Endodermal cell (in vitro differentiated cells): ENCODE results near the gene UHRF1. TPM values are rescaled to one million over a fixed set of nuclear protein-coding genes. Genes with fewer than 3 reads are reported as not detected.
A peak's percentile ranks its signal among the peaks of the same experiment; 100 is the strongest.

Experiments
- DNase-seq: peaks from one replicate; pipeline ENCODE4 v3.0.0-alpha.2; 2017
- H3K27ac ChIP-seq: 2 replicates; pipeline ENCODE4 v1.5.1; 2013; ENCODE audit warnings: mild to moderate bottlenecking, low read depth, low read length, moderate library complexity
- H3K27me3 ChIP-seq: 2 replicates; pipeline ENCODE4 v1.6.1; 2013; ENCODE audit warnings: mild to moderate bottlenecking, low read length, moderate library complexity; ENCODE audit not compliant: insufficient read depth, control insufficient read depth, poor library complexity, severe bottlenecking
- H3K36me3 ChIP-seq: 2 replicates; pipeline ENCODE4 v1.7.0; 2013; ENCODE audit warnings: mild to moderate bottlenecking, low read length, moderate library complexity; ENCODE audit not compliant: control insufficient read depth, insufficient read depth
- H3K4me1 ChIP-seq: one replicate; pipeline ENCODE4 v1.7.0; 2013; ENCODE audit warnings: low read length; ENCODE audit not compliant: control insufficient read depth, insufficient read depth
- H3K4me3 ChIP-seq: 2 replicates; pipeline ENCODE4 v1.5.1; 2013; ENCODE audit warnings: mild to moderate bottlenecking, low read length, moderate library complexity
- H3K9ac ChIP-seq: 2 replicates; pipeline ENCODE4 v1.6.1; 2013; ENCODE audit warnings: mild to moderate bottlenecking, low read length, moderate library complexity; ENCODE audit not compliant: poor library complexity, severe bottlenecking; ENCODE audit errors: extremely low read depth
- H3K9me3 ChIP-seq: 2 replicates; pipeline ENCODE4 v1.6.1; 2013; ENCODE audit warnings: mild to moderate bottlenecking, low read length, moderate library complexity; ENCODE audit not compliant: control insufficient read depth
- H3K27ac Mint-ChIP-seq: 2 replicates; pipeline ENCODE4 v1.8.0; 2020; ENCODE audit warnings: mixed read lengths
- H3K27me3 Mint-ChIP-seq: 2 replicates; pipeline ENCODE4 v1.8.0; 2021; ENCODE audit warnings: mild to moderate bottlenecking, mixed read lengths; ENCODE audit not compliant: insufficient read depth
- H3K36me3 Mint-ChIP-seq: 2 replicates; pipeline ENCODE4 v1.8.0; 2020; ENCODE audit warnings: low read depth, mixed read lengths
- H3K4me1 Mint-ChIP-seq: 2 replicates; pipeline ENCODE4 v1.8.0; 2020; ENCODE audit warnings: mixed read lengths
- H3K4me3 Mint-ChIP-seq: 2 replicates; pipeline ENCODE4 v1.8.0; 2020; ENCODE audit warnings: mild to moderate bottlenecking, moderate library complexity, mixed read lengths
- H3K9me3 Mint-ChIP-seq: 2 replicates; pipeline ENCODE4 v1.8.0; 2020; ENCODE audit warnings: mild to moderate bottlenecking, mixed read lengths
- WGBS, 2 experiments: methylation state at CpG; one replicate each; pipeline versions ENCODE4 v1.1.5 to v1.1.7; 2013; ENCODE audit warnings: missing lambda C conversion rate in 2 of 2, mixed read lengths in 1 of 2; ENCODE audit not compliant: insufficient coverage in 1 of 2, insufficient read length in 1 of 2; 5-methylcytosine and 5-hydroxymethylcytosine counted together
- total RNA-seq, 2 donors: library from RNA; stranded (reverse); fragmentation: NEBNext Ultra II Directional in 1 of 2; extraction: Animal tissue kit (Norgen Biotek cat#: 25700) in 1 of 2; gene quantifications; 2 replicates in 1 of 2; 3 replicates in 1 of 2; pipeline ENCODE4 v1.2.1, GENCODE V29; 2021
- TF ChIP-seq, protein P1 (sequence below): fragments of 200-600 bp; sonication (generic); conservative IDR thresholded peaks from 2 replicates; pipeline ENCODE4 v1.5.0; 2021; ENCODE audit warnings: antibody characterized with exemption, mild to moderate bottlenecking

Gene UHRF1
- total RNA-seq, 2 donors from 2014 or later: 54.6 to 59.4 TPM

GRCh38 chr19:4870025-4870700 lies 39.1 kb upstream of the UHRF1 start:
- H3K9ac ChIP-seq: no peak overlapping the region
- no peak overlapping the region for H3K27ac ChIP-seq
- no peaks in the 10 kb centered on the region for H3K9me3 ChIP-seq
- no peak overlapping the region for H3K4me3 ChIP-seq
- peak; percentile 81 for DNase-seq
- H3K4me3 Mint-ChIP-seq: no peak overlapping the region
- 66 to 80% methylated on average over 4 to 10 of the region's 10 CpGs for WGBS, 2 experiments
- H3K36me3 ChIP-seq: no peaks in the 10 kb centered on the region
- H3K27me3 Mint-ChIP-seq: no peaks in the 10 kb centered on the region
- peaks cover 5% of the 10 kb centered on the region for H3K4me1 Mint-ChIP-seq
- no peaks in the 10 kb centered on the region for H3K27me3 ChIP-seq
- H3K27ac Mint-ChIP-seq: no peak overlapping the region
- no peaks in the 10 kb centered on the region for H3K4me1 ChIP-seq
- TF ChIP-seq, protein P1, sequence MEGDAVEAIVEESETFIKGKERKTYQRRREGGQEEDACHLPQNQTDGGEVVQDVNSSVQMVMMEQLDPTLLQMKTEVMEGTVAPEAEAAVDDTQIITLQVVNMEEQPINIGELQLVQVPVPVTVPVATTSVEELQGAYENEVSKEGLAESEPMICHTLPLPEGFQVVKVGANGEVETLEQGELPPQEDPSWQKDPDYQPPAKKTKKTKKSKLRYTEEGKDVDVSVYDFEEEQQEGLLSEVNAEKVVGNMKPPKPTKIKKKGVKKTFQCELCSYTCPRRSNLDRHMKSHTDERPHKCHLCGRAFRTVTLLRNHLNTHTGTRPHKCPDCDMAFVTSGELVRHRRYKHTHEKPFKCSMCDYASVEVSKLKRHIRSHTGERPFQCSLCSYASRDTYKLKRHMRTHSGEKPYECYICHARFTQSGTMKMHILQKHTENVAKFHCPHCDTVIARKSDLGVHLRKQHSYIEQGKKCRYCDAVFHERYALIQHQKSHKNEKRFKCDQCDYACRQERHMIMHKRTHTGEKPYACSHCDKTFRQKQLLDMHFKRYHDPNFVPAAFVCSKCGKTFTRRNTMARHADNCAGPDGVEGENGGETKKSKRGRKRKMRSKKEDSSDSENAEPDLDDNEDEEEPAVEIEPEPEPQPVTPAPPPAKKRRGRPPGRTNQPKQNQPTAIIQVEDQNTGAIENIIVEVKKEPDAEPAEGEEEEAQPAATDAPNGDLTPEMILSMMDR: no peak
- no peaks in the 10 kb centered on the region for H3K36me3 Mint-ChIP-seq
- no peaks in the 10 kb centered on the region for H3K9me3 Mint-ChIP-seq

- Histone ChIP-seq H3K9ac (no peak overlapping the region), H3K27me3 (no peaks in the 10 kb centered on the region), H3K4me3 (no peak overlapping the region), H3K4me1 (no peaks in the 10 kb centered on the region), H3K36me3 (no peaks in the 10 kb centered on the region), H3K9me3 (no peaks in the 10 kb centered on the region), H3K27ac (no peak overlapping the region)
- Mint-ChIP-seq H3K9me3 (no peaks in the 10 kb centered on the region), H3K27me3 (no peaks in the 10 kb centered on the region), H3K4me1 (peaks cover 1% of the 10 kb centered on the region), H3K4me3 (no peak overlapping the region), H3K27ac (no peak overlapping the region), H3K36me3 (no peaks in the 10 kb centered on the region)
- no peak for DNase-seq
- TF ChIP-seq, protein P1: no peak
- 92 to 96% methylated on average over 5 to 6 of the region's 6 CpGs for WGBS, 2 experiments
These were observed 37.6 kb upstream of the UHRF1 start for GRCh38 chr19:4871711-4872110.

- H3K4me1 ChIP-seq: peaks cover 2% of the 10 kb centered on the region
- H3K4me3 Mint-ChIP-seq: no peak overlapping the region
These were observed 35.4 kb upstream of the UHRF1 start for GRCh38 chr19:4873930-4874329.

More at GRCh38 chr19:4873930-4874329, 35.4 kb upstream of the UHRF1 start:
- H3K4me3 ChIP-seq: no peak overlapping the region
- no peaks in the 10 kb centered on the region for H3K36me3 ChIP-seq
- WGBS, 2 experiments: 84 to 90% methylated on average over 3 of the region's 3 CpGs
- Mint-ChIP-seq H3K27ac (no peak overlapping the region), H3K4me1 (no peaks in the 10 kb centered on the region), H3K27me3 (no peaks in the 10 kb centered on the region), H3K9me3 (no peaks in the 10 kb centered on the region), H3K36me3 (no peaks in the 10 kb centered on the region)
- H3K9ac ChIP-seq: no peak overlapping the region
- TF ChIP-seq, protein P1: no peak
- H3K27ac ChIP-seq: no peak overlapping the region
- DNase-seq: no peak
- H3K9me3 ChIP-seq: no peaks in the 10 kb centered on the region
- H3K27me3 ChIP-seq: no peaks in the 10 kb centered on the region
